HG03103 (cell line): ENCODE measurements around the gene OR10J5.
"Not testable (repeated sequence)": the region's sequence is repeated elsewhere in the genome, so short reads cannot be mapped to it uniquely, and the experiment has no call there.

Source experiments
- ATAC-seq: cut with Tn5 transposase; IDR thresholded peaks from one replicate; pipeline ENCODE4 v1.9.1; 2021; ENCODE audit warnings: low read depth; ENCODE audit not compliant: unreplicated experiment

The OR10J5 gene

GRCh38 chr1:159535907-159536306 is at the start of gene OR10J5:
OR10J5 (minus strand) TSS chr1:159536007; CDS start chr1:159536007, 0 bp downstream.
- ATAC-seq = no peak

- ATAC-seq = no peak
Observed at GRCh38 chr1:159584536-159584935, 48.7 kb upstream of the OR10J5 start.

GRCh38 chr1:159581422-159581821 is 45.6 kb upstream of the OR10J5 start:
- ATAC-seq = no peak

GRCh38 chr1:159580340-159580739 is 44.5 kb upstream of the OR10J5 start:
- no peak for ATAC-seq

GRCh38 chr1:159577446-159577845 is 41.6 kb upstream of the OR10J5 start:
- ATAC-seq = no peak

- ATAC-seq = no peak
Observed at GRCh38 chr1:159562680-159563079, 26.9 kb upstream of the OR10J5 start.

GRCh38 chr1:159561497-159561896 is 25.7 kb upstream of the OR10J5 start:
- ATAC-seq = no peak

- no peak for ATAC-seq
Observed at GRCh38 chr1:159560599-159560998, 24.8 kb upstream of the OR10J5 start.

GRCh38 chr1:159556931-159557369 is 21.1 kb upstream of the OR10J5 start:
- no peak for ATAC-seq

GRCh38 chr1:159554696-159555095 is 18.9 kb upstream of the OR10J5 start:
- no peak for ATAC-seq

GRCh38 chr1:159554261-159554660 is 18.5 kb upstream of the OR10J5 start:
- no peak for ATAC-seq

GRCh38 chr1:159548126-159548525 is 12.3 kb upstream of the OR10J5 start:
- no peak for ATAC-seq

GRCh38 chr1:159532922-159533321 is 2.9 kb downstream of the OR10J5 start:
- no peak for ATAC-seq

- ATAC-seq = not testable (repeated sequence)
Observed at GRCh38 chr1:159524792-159525191, 11.0 kb downstream of the OR10J5 start.

GRCh38 chr1:159510229-159510541 is 25.6 kb downstream of the OR10J5 start:
- ATAC-seq = no peak

- ATAC-seq = no peak
Observed at GRCh38 chr1:159509440-159510228, 26.2 kb downstream of the OR10J5 start.

GRCh38 chr1:159508951-159509350 is 26.9 kb downstream of the OR10J5 start:
- no peak for ATAC-seq

GRCh38 chr1:159505676-159506075 is 30.1 kb downstream of the OR10J5 start:
- no peak for ATAC-seq

- ATAC-seq = no peak
Observed at GRCh38 chr1:159501082-159501481, 34.7 kb downstream of the OR10J5 start.

- ATAC-seq = not testable (repeated sequence)
Observed at GRCh38 chr1:159494513-159495210, 41.1 kb downstream of the OR10J5 start.

GRCh38 chr1:159493354-159493753 is 42.5 kb downstream of the OR10J5 start:
- ATAC-seq = no peak
